ENCODE data around the gene VSIG10.

The VSIG10 gene

GRCh38 chr12:118050972-118051910, 52.6 kb downstream of the VSIG10 start:
- Histone ChIP-seq H2AFZ (ENCODE audit: low read depth, low read length) (no peak overlapping the region), H3K4me1 (ENCODE audit: insufficient read depth, low read length) (peaks cover 9% of the 10 kb centered on the region), H3K27me3 (ENCODE audit: insufficient read depth, low read length) (no peaks in the 10 kb centered on the region), H3K36me3 (ENCODE audit: insufficient read depth, low read length) (peaks cover 35% of the 10 kb centered on the region), H3K9me3 (ENCODE audit: low read length) (no peaks in the 10 kb centered on the region), H3K4me3 (ENCODE audit: low read length) (no peak overlapping the region)

GRCh38 chr12:118046430-118046829, 57.4 kb downstream of the VSIG10 start:
- peaks cover 52% of the 10 kb centered on the region for H3K36me3 ChIP-seq (ENCODE audit: insufficient read depth, low read length)
- no peaks in the 10 kb centered on the region for H3K9me3 ChIP-seq (ENCODE audit: low read length)
- H3K4me1 ChIP-seq (ENCODE audit: insufficient read depth, low read length): no peaks in the 10 kb centered on the region
- no peak overlapping the region for H3K4me3 ChIP-seq (ENCODE audit: low read length)
- no peaks in the 10 kb centered on the region for H3K27me3 ChIP-seq (ENCODE audit: insufficient read depth, low read length)
- no peak overlapping the region for H2AFZ ChIP-seq (ENCODE audit: low read depth, low read length)

GRCh38 chr12:118044577-118044976, 59.2 kb downstream of the VSIG10 start:
- no peaks in the 10 kb centered on the region for H3K4me1 ChIP-seq (ENCODE audit: insufficient read depth, low read length)
- no peaks in the 10 kb centered on the region for H3K9me3 ChIP-seq (ENCODE audit: low read length)
- H3K27me3 ChIP-seq (ENCODE audit: insufficient read depth, low read length): no peaks in the 10 kb centered on the region
- peaks cover 56% of the 10 kb centered on the region for H3K36me3 ChIP-seq (ENCODE audit: insufficient read depth, low read length)
- no peak overlapping the region for H3K4me3 ChIP-seq (ENCODE audit: low read length)
- H2AFZ ChIP-seq (ENCODE audit: low read depth, low read length): no peak overlapping the region

- no peaks in the 10 kb centered on the region for H3K9me3 ChIP-seq (ENCODE audit: low read length)
- no peaks in the 10 kb centered on the region for H3K27me3 ChIP-seq (ENCODE audit: insufficient read depth, low read length)
- peaks cover 58% of the 10 kb centered on the region for H3K36me3 ChIP-seq (ENCODE audit: insufficient read depth, low read length)
- no peaks in the 10 kb centered on the region for H3K4me1 ChIP-seq (ENCODE audit: insufficient read depth, low read length)
- H3K4me3 ChIP-seq (ENCODE audit: low read length): no peak overlapping the region
- no peak overlapping the region for H2AFZ ChIP-seq (ENCODE audit: low read depth, low read length)
These were observed 59.7 kb downstream of the VSIG10 start for GRCh38 chr12:118044075-118044474.

- H3K9me3 ChIP-seq (ENCODE audit: low read length): no peaks in the 10 kb centered on the region
- no peak overlapping the region for H3K4me3 ChIP-seq (ENCODE audit: low read length)
- no peak overlapping the region for H2AFZ ChIP-seq (ENCODE audit: low read depth, low read length)
- H3K4me1 ChIP-seq (ENCODE audit: insufficient read depth, low read length): no peaks in the 10 kb centered on the region
- H3K36me3 ChIP-seq (ENCODE audit: insufficient read depth, low read length): peaks cover 69% of the 10 kb centered on the region
- H3K27me3 ChIP-seq (ENCODE audit: insufficient read depth, low read length): no peaks in the 10 kb centered on the region
These were observed 61.7 kb downstream of the VSIG10 start for GRCh38 chr12:118042091-118042490.

- Histone ChIP-seq H3K36me3 (ENCODE audit: insufficient read depth, low read length) (peaks cover 85% of the 10 kb centered on the region), H3K4me1 (ENCODE audit: insufficient read depth, low read length) (no peaks in the 10 kb centered on the region), H3K4me3 (ENCODE audit: low read length) (no peak overlapping the region)
These were observed 65.7 kb downstream of the VSIG10 start for GRCh38 chr12:118038137-118038536.

GRCh38 chr12:118036672-118037411, 67.0 kb downstream of the VSIG10 start:
- Histone ChIP-seq H3K9me3 (ENCODE audit: low read length) (no peaks in the 10 kb centered on the region), H3K4me3 (ENCODE audit: low read length) (no peak overlapping the region), H3K27me3 (ENCODE audit: insufficient read depth, low read length) (no peaks in the 10 kb centered on the region), H2AFZ (ENCODE audit: low read depth, low read length) (no peak overlapping the region), H3K4me1 (ENCODE audit: insufficient read depth, low read length) (no peaks in the 10 kb centered on the region), H3K36me3 (ENCODE audit: insufficient read depth, low read length) (peaks cover 81% of the 10 kb centered on the region)

More at GRCh38 chr12:118038137-118038536, 65.7 kb downstream of the VSIG10 start:
- Histone ChIP-seq H3K27me3 (ENCODE audit: insufficient read depth, low read length) (no peaks in the 10 kb centered on the region), H2AFZ (ENCODE audit: low read depth, low read length) (no peak overlapping the region), H3K9me3 (ENCODE audit: low read length) (no peaks in the 10 kb centered on the region)

- Histone ChIP-seq H3K9me3 (ENCODE audit: low read length) (no peaks in the 10 kb centered on the region), H2AFZ (ENCODE audit: low read depth, low read length) (no peak overlapping the region), H3K4me1 (ENCODE audit: insufficient read depth, low read length) (no peaks in the 10 kb centered on the region), H3K27me3 (ENCODE audit: insufficient read depth, low read length) (no peaks in the 10 kb centered on the region), H3K4me3 (ENCODE audit: low read length) (no peak overlapping the region), H3K36me3 (ENCODE audit: insufficient read depth, low read length) (peaks cover 80% of the 10 kb centered on the region)
These were observed 68.4 kb downstream of the VSIG10 start for GRCh38 chr12:118035190-118036041.

- Histone ChIP-seq H2AFZ (ENCODE audit: low read depth, low read length) (no peak overlapping the region), H3K27me3 (ENCODE audit: insufficient read depth, low read length) (no peaks in the 10 kb centered on the region), H3K4me1 (ENCODE audit: insufficient read depth, low read length) (no peaks in the 10 kb centered on the region), H3K4me3 (ENCODE audit: low read length) (no peak overlapping the region), H3K9me3 (ENCODE audit: low read length) (no peaks in the 10 kb centered on the region), H3K36me3 (ENCODE audit: insufficient read depth, low read length) (peaks cover 84% of the 10 kb centered on the region)
These were observed 69.2 kb downstream of the VSIG10 start for GRCh38 chr12:118034429-118035189.

GRCh38 chr12:118033902-118034301, 69.9 kb downstream of the VSIG10 start:
- H3K36me3 ChIP-seq (ENCODE audit: insufficient read depth, low read length): peaks cover 84% of the 10 kb centered on the region

GRCh38 chr12:118033323-118033722, 70.5 kb downstream of the VSIG10 start:
- Histone ChIP-seq H3K9me3 (ENCODE audit: low read length) (no peaks in the 10 kb centered on the region), H2AFZ (ENCODE audit: low read depth, low read length) (no peak overlapping the region), H3K27me3 (ENCODE audit: insufficient read depth, low read length) (no peaks in the 10 kb centered on the region), H3K4me3 (ENCODE audit: low read length) (no peak overlapping the region), H3K36me3 (ENCODE audit: insufficient read depth, low read length) (peaks cover 84% of the 10 kb centered on the region), H3K4me1 (ENCODE audit: insufficient read depth, low read length) (no peaks in the 10 kb centered on the region)

More at GRCh38 chr12:118033902-118034301, 69.9 kb downstream of the VSIG10 start:
- Histone ChIP-seq H3K27me3 (ENCODE audit: insufficient read depth, low read length) (no peaks in the 10 kb centered on the region), H3K4me3 (ENCODE audit: low read length) (no peak overlapping the region), H3K4me1 (ENCODE audit: insufficient read depth, low read length) (no peaks in the 10 kb centered on the region), H3K9me3 (ENCODE audit: low read length) (no peaks in the 10 kb centered on the region), H2AFZ (ENCODE audit: low read depth, low read length) (no peak overlapping the region)

- no peaks in the 10 kb centered on the region for H3K27me3 ChIP-seq (ENCODE audit: insufficient read depth, low read length)
- no peak overlapping the region for H2AFZ ChIP-seq (ENCODE audit: low read depth, low read length)
- H3K9me3 ChIP-seq (ENCODE audit: low read length): no peaks in the 10 kb centered on the region
- H3K4me3 ChIP-seq (ENCODE audit: low read length): no peak overlapping the region
- H3K36me3 ChIP-seq (ENCODE audit: insufficient read depth, low read length): peaks cover 87% of the 10 kb centered on the region
- H3K4me1 ChIP-seq (ENCODE audit: insufficient read depth, low read length): no peaks in the 10 kb centered on the region
These were observed 71.6 kb downstream of the VSIG10 start for GRCh38 chr12:118032188-118032587.
